Measurements from ENCODE around the gene ZFAND3.

DNA sequence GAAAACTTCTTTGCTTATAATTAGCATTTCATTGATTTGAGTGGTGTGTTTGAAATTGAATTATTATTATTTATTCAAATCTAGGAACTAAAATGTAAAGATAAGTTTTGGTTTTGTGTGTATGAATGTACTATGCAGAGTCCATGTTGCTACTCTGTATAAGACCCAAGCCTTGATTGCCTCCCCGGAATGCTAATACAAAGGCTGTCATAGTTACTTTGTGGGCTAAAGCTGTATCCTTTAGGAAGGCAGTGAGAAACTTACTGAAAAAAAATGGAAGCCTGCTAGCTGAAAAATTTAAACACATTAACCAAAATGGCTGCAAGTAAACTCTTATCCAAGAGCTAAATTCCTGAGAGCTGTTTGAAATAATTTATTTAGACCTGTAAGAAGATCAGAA is 213.3 kb downstream of the ZFAND3 start:
- TF ChIP-seq, protein P1, sequence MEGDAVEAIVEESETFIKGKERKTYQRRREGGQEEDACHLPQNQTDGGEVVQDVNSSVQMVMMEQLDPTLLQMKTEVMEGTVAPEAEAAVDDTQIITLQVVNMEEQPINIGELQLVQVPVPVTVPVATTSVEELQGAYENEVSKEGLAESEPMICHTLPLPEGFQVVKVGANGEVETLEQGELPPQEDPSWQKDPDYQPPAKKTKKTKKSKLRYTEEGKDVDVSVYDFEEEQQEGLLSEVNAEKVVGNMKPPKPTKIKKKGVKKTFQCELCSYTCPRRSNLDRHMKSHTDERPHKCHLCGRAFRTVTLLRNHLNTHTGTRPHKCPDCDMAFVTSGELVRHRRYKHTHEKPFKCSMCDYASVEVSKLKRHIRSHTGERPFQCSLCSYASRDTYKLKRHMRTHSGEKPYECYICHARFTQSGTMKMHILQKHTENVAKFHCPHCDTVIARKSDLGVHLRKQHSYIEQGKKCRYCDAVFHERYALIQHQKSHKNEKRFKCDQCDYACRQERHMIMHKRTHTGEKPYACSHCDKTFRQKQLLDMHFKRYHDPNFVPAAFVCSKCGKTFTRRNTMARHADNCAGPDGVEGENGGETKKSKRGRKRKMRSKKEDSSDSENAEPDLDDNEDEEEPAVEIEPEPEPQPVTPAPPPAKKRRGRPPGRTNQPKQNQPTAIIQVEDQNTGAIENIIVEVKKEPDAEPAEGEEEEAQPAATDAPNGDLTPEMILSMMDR (conservative IDR thresholded peaks at IDR 0.05; ENCODE audit: low read depth, low read length) = no peak
- TF ChIP-seq EZH2 (IDR thresholded peaks at IDR 0.05; ENCODE audit: borderline replicate concordance, low read depth, low read length, poor library complexity, severe bottlenecking) = no peak
